ENCODE results near the gene BRF1.
"Not testable (repeated sequence)": the region's sequence is repeated elsewhere in the genome, so short reads cannot be mapped to it uniquely, and the experiment has no call there.

The BRF1 gene

DNA sequence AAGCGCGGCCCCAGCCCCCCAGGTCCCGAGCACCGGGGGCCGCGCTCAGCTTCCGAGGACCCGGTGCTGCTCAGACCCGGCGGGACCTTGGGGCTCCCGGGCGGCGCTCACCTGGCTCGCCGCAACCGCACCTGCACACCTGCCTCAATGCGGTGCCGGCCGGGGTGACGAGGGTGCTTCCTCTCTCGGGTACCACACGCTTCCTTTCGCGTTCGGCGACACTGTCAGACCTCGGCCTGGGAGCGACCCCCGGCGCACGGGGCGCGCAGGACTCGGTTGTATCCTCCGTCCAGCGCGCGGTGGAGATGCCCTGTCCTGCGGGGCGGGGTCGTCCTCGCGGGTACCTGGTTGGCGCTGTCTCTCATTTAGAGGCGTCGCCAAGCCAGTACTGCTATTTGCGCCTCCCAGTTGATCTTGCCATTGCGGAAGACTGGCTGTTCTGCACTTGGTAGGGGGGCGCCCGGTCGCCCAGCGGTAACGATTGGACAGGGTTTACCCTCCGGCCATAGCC, 14.5 kb upstream of the BRF1 start:
- peak; percentile 53 for DNase-seq

DNA sequence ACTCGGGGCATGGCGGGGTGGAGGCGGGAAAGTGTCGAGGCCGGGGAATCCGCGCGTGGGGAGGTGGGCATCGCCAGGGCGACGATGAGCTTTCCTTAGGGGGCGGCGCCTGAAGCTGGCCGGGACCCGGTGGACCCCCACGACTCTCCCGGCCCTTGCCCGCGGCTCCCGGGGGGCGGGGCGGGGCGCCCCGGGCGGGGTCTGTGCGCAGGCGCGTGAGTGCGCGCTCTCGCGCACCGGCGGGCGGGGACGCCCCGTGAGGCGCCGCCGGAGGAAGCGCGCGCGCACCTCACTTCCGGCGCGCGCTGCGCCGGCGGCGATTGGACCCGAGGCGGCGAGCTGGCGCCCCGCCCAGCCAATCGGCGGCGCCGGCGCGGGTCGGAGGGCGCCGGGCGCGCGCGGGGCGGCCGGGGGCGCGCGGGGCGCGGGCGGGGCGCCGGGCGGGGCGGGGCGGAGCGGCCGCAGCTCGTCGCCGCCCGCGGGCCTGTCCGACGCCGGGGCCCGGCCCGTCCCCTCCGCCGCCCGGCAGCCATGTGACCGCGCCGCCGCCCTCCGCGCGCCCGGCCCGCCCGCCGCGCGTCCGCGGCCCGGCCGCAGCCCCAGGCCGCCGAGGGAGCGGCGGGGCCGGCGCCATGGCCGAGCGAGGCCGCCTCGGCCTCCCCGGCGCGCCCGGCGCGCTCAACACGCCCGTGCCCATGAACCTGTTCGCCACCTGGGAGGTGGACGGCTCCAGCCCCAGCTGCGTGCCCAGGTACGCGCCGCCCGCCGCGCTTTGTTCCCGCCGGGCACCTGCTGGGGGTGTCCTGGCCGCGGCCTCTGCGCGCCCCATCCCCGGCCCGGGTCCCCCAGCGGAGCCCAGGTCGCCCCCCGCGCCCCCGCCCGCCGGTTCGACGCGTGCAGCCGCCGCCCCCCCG, 13.7 kb upstream of the BRF1 start, which contains the start of gene PACS2:
TSS of gene PACS2 (plus strand) at position 462 of the 914 bp plus-strand sequence. CDS start at position 633, 171 bp downstream.
- DNase-seq: peak; percentile 100

DNA sequence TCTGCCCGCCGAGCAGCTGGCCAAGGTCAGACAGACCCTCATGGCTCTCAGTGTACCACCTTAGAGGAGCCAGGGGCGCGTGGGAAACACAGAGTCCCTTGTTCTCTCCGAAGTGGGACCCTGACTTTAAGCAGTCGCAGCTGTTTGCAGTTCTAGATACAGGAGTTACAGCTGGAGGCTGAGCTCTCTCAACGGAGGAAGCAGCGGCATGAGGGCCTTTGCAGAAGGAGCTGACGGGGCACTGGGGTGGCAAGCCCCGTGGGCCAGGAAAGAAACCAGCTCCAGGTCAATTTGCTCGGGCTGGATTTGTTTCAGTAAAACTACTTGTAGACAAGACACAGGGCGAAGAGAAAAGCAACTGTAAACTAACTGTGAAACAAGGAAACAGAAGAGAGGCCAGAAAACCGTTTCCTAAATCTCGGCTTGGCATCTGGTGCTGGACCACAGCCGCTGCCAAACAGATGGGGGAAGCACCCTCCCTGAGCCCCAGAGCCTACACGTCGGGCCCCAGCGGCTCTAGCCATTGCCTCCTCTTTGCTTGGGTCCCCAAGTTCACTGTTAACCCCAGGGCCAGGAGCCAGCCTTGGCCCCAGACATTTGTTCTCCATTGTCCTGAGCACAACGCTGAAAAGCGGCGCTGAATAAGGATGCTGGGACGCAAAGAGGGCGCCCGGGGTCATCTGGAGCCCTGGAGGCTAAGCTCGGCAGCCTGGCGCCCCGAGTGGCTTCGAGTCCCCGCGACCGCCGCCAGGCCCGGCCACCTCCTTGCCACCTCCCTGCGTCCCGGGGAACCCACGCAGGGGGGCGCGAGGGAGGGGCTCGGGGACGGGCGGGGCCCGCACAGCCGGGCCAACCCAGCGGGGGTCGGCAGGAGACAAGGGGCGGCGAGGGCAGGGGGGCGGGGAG, 12.8 kb upstream of the BRF1 start:
- no peak for DNase-seq

- DNase-seq: no peak
These were observed 12.2 kb upstream of the BRF1 start for GRCh38 chr14:105312973-105313372.

DNA sequence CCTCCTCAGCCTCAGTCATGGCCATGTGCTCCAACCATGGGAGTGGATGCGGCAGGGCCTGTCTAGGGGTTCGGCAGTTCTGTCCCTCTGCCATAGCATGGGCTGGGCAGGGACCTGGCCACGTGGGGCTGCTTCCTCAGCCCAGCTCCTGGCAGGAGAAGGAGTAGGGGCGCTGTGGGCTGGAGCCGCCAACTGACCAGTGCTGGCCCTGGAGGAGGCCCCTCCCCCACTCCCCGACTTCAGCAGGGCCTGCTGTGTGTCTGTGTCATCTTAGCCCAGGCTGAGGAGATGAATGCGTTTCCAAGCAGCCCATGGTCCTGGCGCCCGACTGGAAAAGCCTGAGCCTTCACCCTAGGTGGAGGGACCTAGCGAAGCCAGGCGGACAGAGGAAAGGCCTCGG, 11.0 kb upstream of the BRF1 start:
- no peak for DNase-seq

DNA sequence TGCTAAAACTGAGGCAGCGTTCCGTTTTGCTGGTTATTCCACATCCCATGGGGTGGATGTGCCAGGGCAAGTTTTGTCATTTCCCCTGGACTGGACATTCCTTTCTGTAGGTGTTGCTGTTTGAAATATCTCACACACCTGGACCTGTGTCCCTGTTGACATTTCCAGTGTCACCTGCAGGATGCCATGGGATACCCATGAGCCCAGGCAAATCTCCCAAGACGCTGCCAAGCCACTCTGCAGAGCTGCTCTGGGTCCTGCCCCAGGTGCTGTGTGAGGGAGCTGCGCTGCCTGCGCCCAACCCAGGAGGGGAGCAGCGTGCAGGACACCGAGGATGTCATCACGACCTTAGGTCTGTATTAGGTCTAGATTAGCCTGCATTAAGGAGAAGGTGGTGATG, 8.6 kb upstream of the BRF1 start:
- DNase-seq: no peak

GRCh38 chr14:105307052-105307727, 6.4 kb upstream of the BRF1 start:
- DNase-seq: no peak

- no peak for DNase-seq
These were observed 5.0 kb upstream of the BRF1 start for GRCh38 chr14:105305791-105306190.

DNA sequence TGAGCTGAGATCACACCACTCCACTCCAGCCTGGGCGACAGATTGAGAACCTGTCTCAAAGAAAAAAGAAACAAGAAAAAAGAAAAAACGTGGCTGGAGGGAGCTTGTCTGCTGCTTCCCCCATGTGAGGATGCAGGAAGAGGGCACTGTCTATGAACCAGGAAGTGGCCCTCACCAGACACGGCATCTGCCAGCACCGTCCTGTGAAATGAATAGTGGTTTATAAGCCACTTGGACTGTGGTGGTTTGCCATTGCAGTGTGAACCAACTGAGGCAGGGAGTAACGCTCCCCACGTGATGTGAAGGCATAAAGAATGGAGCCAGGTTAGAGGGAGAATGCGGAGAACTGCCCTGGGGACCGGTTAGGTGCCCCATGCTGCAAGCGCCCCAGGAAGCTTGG, 4.5 kb upstream of the BRF1 start:
- no peak for DNase-seq

- DNase-seq: no peak
These were observed 3.8 kb upstream of the BRF1 start for GRCh38 chr14:105304565-105304964.

DNA sequence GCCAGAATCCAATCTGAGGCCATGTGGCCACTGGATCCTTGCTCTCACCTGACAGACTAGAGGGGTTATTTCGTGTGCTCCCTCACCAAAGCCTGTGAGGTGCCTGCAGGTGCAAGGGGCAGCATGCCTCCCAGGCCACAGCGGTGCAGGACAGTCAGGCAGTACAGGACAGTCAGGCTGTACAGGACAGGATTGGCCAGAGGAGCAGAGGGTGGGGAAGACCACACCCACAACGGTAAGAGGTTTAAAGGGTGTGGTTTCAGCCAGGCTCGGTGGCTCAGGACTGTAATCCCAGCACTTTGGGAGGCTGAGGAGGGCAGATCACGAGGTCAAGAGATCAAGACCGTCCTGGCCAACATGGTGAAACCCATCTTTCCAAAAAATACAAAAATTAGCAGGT, 3.1 kb upstream of the BRF1 start:
- no peak for DNase-seq

- not testable (repeated sequence) for DNase-seq
These were observed 1.1 kb upstream of the BRF1 start for GRCh38 chr14:105301915-105302249.

GRCh38 chr14:105301103-105301914, 508 bp upstream of the BRF1 start:
- DNase-seq: peak; percentile 93

DNA sequence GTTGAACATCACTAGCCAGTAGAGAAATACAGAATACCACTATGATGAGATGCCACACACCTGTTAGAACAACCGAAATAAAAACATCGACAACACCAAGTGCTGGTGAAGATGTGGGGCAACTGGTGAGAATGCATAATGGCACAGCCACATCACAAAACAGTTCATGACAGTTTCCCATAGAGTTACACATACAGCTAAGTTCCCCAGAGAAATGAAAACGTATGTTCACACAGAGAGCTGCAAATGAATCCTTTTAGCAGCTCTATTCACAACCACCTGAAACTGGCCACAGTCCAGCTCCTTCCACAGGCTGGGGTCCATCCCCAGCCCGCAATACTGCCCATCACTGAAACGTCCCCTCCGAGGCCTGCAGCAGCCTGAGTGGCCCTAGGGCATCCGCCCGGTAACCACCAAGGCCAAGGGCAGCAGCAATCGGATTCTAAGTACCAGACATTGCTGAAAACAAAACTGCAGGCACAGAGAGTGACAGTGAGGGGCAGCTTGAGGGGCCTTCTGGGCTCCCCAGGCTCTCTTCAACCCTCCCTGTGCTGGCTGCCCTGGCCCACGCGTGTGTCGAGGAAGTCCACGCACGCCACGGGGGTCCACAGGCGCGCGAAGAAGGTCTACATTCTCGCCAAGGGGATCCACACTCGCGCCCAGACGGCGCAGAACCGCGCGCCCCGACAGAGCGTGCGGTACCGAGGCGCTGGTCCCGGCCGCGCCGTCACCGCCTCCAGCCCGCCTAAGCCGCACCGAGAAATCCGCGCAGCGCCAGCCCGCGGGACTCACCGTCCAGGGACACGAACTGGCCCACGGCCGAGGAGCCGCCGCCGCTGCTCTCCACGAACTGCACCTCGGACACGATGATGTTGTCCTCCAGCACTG, 903 bp downstream of the BRF1 start:
- DNase-seq: no peak

DNA sequence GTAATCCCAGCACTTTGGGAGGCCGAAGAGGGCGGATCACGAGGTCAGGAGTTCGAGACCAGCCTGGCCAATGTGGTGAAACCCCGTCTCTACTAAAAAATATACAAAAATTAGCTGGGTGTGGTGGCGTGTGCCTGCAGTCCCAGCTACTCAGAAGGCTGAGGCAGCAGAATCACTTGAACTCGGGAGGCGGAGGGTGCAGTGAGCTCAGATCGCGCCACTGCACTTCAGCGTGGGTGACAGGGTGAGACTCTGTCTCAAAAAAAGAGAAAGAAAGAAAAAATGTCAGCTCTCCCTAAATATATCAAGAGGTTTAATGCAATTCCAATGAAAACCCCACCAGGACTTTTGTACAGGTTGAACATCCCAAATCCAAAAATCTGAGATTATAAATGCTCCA, 3.5 kb downstream of the BRF1 start:
- DNase-seq: not testable (repeated sequence)

- no peak for DNase-seq
These were observed 6.6 kb downstream of the BRF1 start for GRCh38 chr14:105294142-105294597.

- no peak for DNase-seq
These were observed 7.7 kb downstream of the BRF1 start for GRCh38 chr14:105292826-105293711.

DNA sequence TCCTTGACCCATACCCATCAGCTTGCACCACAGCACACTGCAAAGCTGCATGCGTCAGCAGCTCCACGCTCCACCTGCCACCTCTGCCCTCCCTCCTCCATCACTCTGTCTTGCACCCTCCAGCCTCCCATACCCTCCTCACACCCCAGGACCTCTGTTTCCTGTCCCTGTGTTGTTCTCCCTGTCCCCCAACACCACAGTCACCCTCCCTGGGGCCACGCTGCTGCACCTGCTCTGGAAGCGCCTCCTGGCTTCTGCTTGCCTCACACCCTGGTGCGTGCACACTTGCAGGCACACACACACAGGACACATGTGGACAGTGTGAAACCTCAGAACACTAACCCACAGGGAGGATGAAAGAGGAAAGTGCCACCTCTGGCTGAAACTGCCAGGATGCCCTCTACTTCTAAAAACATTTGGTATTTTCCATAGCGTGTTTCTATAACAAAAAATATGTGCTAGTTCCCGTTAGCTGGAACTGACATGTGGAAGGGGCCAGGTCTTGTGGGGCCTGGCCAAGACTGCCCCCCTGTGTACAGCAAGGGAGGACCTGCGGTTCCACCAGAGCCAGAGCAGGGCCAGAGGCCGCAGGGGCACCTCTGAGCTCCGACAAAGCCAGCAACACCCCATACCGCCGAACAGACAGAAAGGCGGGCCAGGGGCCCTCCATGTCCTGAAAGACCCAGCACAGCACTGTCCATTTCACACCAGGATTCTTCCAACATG, 10.0 kb downstream of the BRF1 start:
- DNase-seq: no peak

GRCh38 chr14:105288936-105289335, 11.9 kb downstream of the BRF1 start:
- DNase-seq: not testable (repeated sequence)
